GM12892 (cell line): ENCODE data around the gene CDC42EP4.

Experiments used
- DNase-seq: peaks from one replicate; pipeline ENCODE4 v3.0.0; 2011; ENCODE audit not compliant: insufficient read length
- FAIRE-seq: peaks from 2 replicates; lab custom pipeline; 2011; peaks lifted over from hg19 to GRCh38; lab: Jason Lieb, UNC
- POLR2A ChIP-seq: IDR thresholded peaks from 2 replicates; pipeline ENCODE4 v1.6.1; 2011; ENCODE audit warnings: low read depth, low read length, control low read depth
- POLR2AphosphoS5 ChIP-seq: IDR thresholded peaks from 2 replicates; pipeline ENCODE4 v1.6.1; 2011; ENCODE audit warnings: low read depth, low read length, control low read depth
- TAF1 ChIP-seq: IDR thresholded peaks from 2 replicates; pipeline ENCODE4 v1.6.1; 2011; ENCODE audit warnings: low read depth, mild to moderate bottlenecking, control low read depth, low read length, borderline replicate concordance

The CDC42EP4 gene

DNA sequence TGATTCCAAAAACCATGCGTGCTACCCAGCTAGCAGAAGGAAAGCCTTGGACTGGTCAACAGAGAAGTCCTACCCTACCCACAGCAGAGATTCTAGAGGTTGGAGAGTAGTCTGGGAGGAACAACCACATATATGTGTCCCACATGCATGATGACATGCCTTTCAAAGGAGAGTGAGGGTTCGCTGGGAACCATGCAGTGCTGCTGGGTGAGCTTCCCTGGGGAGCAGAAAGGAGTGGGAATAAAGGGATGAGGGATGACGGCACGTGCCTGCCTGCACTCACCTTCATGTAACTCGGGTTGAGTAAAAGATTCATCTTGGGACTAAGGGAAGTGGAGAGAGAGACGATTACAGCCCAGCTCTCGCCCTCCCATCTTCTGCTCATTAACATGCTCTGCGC lies 59.9 kb downstream of the CDC42EP4 start:
- DNase-seq (no peak), FAIRE-seq (no peak)
- TF ChIP-seq TAF1, result no peak
- no peak for TF ChIP-seq POLR2A
- no peak for TF ChIP-seq POLR2AphosphoS5

DNA sequence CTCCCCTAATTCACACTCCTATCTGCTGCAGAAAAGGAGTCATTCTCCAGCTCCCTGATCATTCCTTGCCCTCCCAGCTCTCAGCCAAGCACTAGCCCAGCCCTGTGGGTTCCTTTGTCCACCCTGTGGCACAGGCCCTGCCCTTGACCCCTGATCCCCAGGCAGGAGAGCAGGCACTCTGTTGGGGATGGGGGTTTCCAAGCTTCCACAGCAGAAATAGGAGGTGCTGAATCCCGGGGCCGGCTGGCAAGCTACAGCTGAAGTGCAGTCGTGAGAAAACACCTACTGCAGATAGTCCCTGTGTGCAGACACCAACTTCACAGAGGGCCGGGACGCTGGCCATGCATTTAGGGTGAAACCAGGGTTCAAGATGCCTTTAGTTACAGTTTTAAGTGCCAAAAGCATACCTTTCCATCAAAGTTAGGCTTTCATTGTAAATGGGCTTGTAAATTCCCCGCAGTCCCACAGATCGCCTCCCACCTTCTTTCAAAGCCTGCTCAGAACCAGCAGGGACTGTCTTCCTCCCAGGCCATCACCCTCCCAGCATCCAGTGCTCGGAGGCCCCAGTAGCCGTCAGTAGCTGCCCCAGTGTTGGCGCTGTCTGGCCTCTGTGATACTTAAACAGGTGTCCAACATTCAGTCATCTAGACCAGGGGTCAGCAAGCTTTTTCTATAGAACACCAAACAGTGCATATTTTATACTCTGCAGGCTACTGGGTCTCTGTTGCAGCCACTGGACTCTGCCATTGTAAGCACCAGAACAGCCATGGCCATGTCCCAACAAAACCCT lies 60.8 kb downstream of the CDC42EP4 start:
- no peak for DNase-seq
- FAIRE-seq, result no peak

DNA sequence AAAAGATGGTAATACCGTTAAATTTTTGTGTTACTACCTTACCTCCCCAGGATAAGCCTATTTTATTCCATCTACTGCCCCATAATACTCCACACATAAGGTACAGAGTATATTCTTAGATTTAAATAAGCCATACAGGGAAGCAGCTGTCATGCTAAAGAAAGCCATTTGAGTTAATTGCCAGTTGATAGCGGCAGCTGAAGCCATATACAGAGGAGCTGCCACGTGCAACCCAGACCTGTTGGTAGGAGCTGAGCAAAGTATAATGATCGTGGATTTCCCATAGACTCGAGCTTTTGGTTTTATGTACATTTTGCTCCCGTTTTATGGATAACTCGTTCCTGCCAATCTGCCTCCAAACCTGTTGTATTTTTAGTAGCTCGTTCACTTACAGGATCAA lies 62.1 kb downstream of the CDC42EP4 start:
- no peak for TF ChIP-seq POLR2AphosphoS5
- no peak for TF ChIP-seq TAF1
- no peak for TF ChIP-seq POLR2A
- FAIRE-seq (no peak), DNase-seq (no peak)

More for the DNA sequence above, 60.8 kb downstream of the CDC42EP4 start:
- TF ChIP-seq TAF1, result no peak
- no peak for TF ChIP-seq POLR2AphosphoS5
- no peak for TF ChIP-seq POLR2A

DNA sequence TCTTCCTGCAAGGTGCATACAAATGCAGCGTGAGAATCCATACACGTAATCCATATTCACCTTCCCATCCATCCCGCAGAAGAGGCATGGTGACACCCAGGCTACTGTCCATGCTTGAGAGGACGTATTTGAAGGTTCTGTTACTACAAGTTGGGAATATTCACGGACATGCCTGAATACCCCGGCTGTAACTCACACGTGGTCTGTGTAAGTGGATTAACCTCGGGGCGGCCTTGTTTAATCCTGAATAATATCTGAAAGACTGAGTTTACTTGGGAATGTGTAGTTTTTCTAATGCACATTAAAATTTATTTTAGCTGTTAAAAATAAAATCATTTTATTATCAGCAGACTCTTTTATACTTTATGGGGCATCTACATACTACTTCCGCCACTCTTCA lies 63.3 kb downstream of the CDC42EP4 start:
- no peak for FAIRE-seq
- no peak for DNase-seq
- TF ChIP-seq POLR2A (no peak), POLR2AphosphoS5 (no peak), TAF1 (no peak)

DNA sequence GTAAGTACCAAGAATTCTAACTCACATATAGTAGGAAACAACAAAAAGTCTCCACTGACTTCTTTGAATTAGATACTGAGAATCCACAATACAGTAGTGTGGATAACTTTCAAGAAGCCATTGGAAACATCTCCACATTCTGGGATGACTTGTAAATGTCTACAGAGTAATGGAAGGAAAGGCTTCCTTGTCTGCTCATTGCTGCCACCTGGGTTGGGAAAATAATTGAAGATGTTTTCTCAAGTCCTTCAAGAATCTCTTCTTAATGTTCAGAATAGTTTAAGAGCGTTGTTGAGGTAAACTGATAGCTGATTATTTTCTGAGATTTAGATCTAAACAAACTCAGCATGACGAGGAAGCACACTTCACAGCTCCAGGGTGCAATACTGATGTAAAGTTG lies 64.1 kb downstream of the CDC42EP4 start:
- no peak for TF ChIP-seq POLR2A
- no peak for TF ChIP-seq TAF1
- no peak for TF ChIP-seq POLR2AphosphoS5
- FAIRE-seq (no peak), DNase-seq (no peak)

DNA sequence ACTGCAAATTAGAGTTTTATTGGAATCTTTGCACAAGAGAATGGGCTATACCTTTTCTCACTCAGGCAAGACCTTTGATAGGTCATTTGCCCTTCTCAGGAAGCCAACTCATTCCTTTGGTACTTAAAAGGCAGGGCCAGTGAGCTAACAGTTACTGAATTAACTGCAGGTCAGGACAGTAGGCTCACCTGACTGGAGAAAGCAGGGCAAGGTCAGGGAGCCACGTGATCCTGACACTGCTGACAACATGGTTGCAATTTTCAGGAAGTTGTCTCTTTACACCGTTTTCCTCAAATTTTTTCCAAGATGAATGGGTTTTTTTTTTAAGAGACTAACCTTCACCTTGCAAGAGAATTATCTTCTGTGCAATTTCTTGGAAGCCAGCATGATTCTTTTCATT lies 71.2 kb downstream of the CDC42EP4 start:
- FAIRE-seq (no peak), DNase-seq (no peak)
- TF ChIP-seq TAF1 (no peak), POLR2A (no peak), POLR2AphosphoS5 (no peak)

DNA sequence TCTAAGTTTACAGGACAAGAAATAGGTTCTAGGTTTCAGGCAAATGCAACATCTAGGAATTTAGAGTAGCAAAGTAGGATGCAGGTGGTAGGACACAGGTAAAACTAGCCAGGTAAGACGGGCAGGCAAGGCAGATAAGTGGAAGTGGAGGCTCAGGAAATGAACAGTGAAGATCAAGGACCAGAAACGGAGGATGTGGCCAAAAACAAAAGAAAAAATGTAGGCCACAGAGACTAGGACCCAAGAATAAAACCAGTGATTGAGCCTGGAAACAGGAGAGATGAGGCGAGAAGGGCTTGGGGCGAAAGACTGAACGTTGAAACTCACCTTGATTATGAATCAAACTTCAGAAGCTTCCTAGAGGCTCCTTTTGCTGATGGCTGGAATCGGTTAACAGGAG lies 74.1 kb downstream of the CDC42EP4 start:
- FAIRE-seq (no peak), DNase-seq (no peak)
- TF ChIP-seq POLR2AphosphoS5 (no peak), POLR2A (no peak), TAF1 (no peak)

DNA sequence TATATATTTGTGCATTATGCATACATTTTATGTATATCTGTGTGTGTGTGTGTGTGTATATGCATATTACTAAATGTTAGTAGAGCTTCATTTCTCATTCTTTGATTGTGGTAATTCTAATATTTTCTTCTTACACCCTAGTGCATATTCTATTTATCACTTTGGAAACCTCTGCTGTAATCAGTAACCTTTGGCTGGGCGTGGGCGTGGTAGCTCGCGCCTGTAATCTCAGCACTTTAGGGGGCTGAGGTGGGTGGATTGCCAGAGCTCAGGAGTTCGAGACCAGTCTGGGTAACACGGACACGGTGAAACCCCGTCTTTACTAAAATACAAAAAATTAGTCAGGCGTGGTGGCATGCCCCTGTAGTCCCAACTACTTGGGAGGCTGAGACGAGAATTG lies 77.1 kb downstream of the CDC42EP4 start:
- FAIRE-seq (no peak), DNase-seq (no peak)
- no peak for TF ChIP-seq POLR2A
- TF ChIP-seq TAF1, result no peak
- no peak for TF ChIP-seq POLR2AphosphoS5
